ENCODE results near the gene SPATA7. TPM values are rescaled to one million over a fixed set of nuclear protein-coding genes. Genes with fewer than 3 reads are reported as not detected.

SPATA7 gene
- polyA plus RNA-seq, 1 of the 3 experiments (the other 2 are of a cell fraction) = 3.5 TPM

DNA sequence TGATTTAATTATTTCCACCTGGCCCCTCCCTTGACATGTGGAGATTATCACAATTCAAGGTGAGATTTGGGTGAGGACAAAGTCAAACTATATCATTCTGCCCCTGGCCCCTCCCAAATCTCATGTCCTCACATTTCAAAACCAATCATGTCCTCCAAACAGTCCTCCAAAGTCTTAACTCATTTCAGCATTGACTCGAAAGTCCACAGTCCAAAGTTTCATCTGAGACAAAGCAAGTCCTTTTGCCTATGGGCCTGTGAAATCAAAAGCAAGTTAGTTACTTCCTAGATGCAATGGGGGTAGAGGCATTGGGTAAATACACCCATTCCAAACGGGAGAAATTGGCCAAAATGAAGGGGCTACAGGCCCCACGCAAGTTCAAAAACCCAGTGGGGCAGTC lies 31.1 kb upstream of the SPATA7 start:
- Histone ChIP-seq H3K79me2 (ENCODE audit: insufficient read depth) (no peaks in the 10 kb centered on the region), H3K36me3 (replicated peaks in 1 of 2; ENCODE audit: control insufficient read depth in 1 of 2, insufficient read depth in 2 of 2, low read length in 1 of 2) (no peaks in the 10 kb centered on the region), H4K20me1 (ENCODE audit: insufficient read depth) (no peaks in the 10 kb centered on the region), H2AFZ (ENCODE audit: low read depth) (no peak overlapping the region), H3F3A (replicated peaks; ENCODE audit: insufficient read depth) (no peaks in the 10 kb centered on the region), H3K9me3 (no peaks in the 10 kb centered on the region), H3K4me3 (ENCODE audit: low read depth in 2 of 2, low read length in 1 of 2) (no peak overlapping the region), H3K9me2 (no peaks in the 10 kb centered on the region), H3K9ac (no peak overlapping the region), H3K4me2 (no peak overlapping the region), H3K27ac (ENCODE audit: low read depth in 2 of 2, low read length in 1 of 2) (no peak overlapping the region), H3K4me1 (ENCODE audit: control insufficient read depth in 1 of 2, insufficient read depth in 2 of 2, low read depth in 1 of 2, low read length in 1 of 2) (no peaks in the 10 kb centered on the region), H3K27me3 (ENCODE audit: insufficient read depth) (no peaks in the 10 kb centered on the region)
- ChIA-PET CTCF (interaction anchor here (1.0 to 1.3 kb wide), 2 partner anchors 9 to 26 kb away, joined by 3 read pairs; no protein-coding TSS in a partner anchor), POLR2A (no interaction called here)
- TF ChIP-seq JUND (IDR thresholded peaks at IDR 0.05) = no peak
- TF ChIP-seq YY1 (IDR thresholded peaks at IDR 0.05; ENCODE audit: low read depth) = no peak
- TF ChIP-seq RAD21 (IDR thresholded peaks at IDR 0.05; ENCODE audit: low read length) = no peak
- TF ChIP-seq NRF1 (IDR thresholded peaks at IDR 0.05; ENCODE audit: low read depth, low read length) = no peak
- TF ChIP-seq RFX5 (IDR thresholded peaks at IDR 0.05; ENCODE audit: low read length) = no peak
- TF ChIP-seq, protein P1, sequence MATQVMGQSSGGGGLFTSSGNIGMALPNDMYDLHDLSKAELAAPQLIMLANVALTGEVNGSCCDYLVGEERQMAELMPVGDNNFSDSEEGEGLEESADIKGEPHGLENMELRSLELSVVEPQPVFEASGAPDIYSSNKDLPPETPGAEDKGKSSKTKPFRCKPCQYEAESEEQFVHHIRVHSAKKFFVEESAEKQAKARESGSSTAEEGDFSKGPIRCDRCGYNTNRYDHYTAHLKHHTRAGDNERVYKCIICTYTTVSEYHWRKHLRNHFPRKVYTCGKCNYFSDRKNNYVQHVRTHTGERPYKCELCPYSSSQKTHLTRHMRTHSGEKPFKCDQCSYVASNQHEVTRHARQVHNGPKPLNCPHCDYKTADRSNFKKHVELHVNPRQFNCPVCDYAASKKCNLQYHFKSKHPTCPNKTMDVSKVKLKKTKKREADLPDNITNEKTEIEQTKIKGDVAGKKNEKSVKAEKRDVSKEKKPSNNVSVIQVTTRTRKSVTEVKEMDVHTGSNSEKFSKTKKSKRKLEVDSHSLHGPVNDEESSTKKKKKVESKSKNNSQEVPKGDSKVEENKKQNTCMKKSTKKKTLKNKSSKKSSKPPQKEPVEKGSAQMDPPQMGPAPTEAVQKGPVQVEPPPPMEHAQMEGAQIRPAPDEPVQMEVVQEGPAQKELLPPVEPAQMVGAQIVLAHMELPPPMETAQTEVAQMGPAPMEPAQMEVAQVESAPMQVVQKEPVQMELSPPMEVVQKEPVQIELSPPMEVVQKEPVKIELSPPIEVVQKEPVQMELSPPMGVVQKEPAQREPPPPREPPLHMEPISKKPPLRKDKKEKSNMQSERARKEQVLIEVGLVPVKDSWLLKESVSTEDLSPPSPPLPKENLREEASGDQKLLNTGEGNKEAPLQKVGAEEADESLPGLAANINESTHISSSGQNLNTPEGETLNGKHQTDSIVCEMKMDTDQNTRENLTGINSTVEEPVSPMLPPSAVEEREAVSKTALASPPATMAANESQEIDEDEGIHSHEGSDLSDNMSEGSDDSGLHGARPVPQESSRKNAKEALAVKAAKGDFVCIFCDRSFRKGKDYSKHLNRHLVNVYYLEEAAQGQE (IDR thresholded peaks at IDR 0.05; ENCODE audit: low read depth, low read length) = no peak
- TF ChIP-seq MEF2A (IDR thresholded peaks at IDR 0.05; ENCODE audit: borderline replicate concordance, low read depth) = no peak
- TF ChIP-seq SIN3A (IDR thresholded peaks at IDR 0.05; ENCODE audit: borderline replicate concordance, low read depth, low read length) = no peak
- TF ChIP-seq, protein P2, sequence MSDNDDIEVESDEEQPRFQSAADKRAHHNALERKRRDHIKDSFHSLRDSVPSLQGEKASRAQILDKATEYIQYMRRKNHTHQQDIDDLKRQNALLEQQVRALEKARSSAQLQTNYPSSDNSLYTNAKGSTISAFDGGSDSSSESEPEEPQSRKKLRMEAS (IDR thresholded peaks at IDR 0.05; ENCODE audit: low read depth) = no peak
- no peak for TF ChIP-seq POLR2AphosphoS5 (IDR thresholded peaks at IDR 0.05; ENCODE audit: low read depth, low read length)
- TF ChIP-seq SMC3 (IDR thresholded peaks at IDR 0.05; ENCODE audit: low read depth, low read length) = no peak
- no peak for TF ChIP-seq RCOR1 (IDR thresholded peaks at IDR 0.05; ENCODE audit: low read length)
- no peak for TF ChIP-seq ELF1 (IDR thresholded peaks at IDR 0.05)
- no peak for TF ChIP-seq FOSL2 (IDR thresholded peaks at IDR 0.05; ENCODE audit: borderline replicate concordance, low read depth)
- no peak for TF ChIP-seq CHD2 (IDR thresholded peaks at IDR 0.05; ENCODE audit: low read length, partially characterized antibody)
- DNase-seq = no peak
- WGBS (ENCODE audit: low lambda C conversion rate) = 19% methylated on average over 3 of the region's 3 CpGs

DNA sequence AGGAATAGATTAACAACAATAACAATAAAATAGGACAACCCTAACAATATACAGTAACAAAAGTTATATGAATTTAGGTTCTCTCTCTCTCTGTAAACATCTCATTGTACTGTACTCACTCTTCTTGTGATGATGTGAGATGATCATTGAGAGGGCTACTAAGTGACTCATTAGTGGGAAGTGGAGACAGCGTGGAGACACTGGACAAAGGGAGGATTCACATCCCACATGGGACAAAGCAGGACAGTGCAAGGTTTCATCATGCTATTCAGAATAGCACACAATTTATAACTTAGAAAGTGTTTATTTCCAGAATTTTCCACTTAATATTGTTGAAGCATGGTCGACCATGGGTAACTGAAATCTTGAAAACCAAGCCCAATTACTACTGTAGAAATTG lies 26.0 kb upstream of the SPATA7 start:
- POLR2A ChIA-PET = no interaction called here
- no peaks in the 10 kb centered on the region for H3K79me2 ChIP-seq (ENCODE audit: insufficient read depth)
- no peaks in the 10 kb centered on the region for H3F3A ChIP-seq (replicated peaks; ENCODE audit: insufficient read depth)
- no peaks in the 10 kb centered on the region for H3K4me1 ChIP-seq (ENCODE audit: control insufficient read depth in 1 of 2, insufficient read depth in 2 of 2, low read depth in 1 of 2, low read length in 1 of 2)
- H4K20me1 ChIP-seq (ENCODE audit: insufficient read depth) = no peaks in the 10 kb centered on the region
- TF ChIP-seq YY1 (IDR thresholded peaks at IDR 0.05; ENCODE audit: low read depth) (no peak), RFX5 (IDR thresholded peaks at IDR 0.05; ENCODE audit: low read length) (no peak), SIN3A (IDR thresholded peaks at IDR 0.05; ENCODE audit: borderline replicate concordance, low read depth, low read length) (no peak), MEF2A (IDR thresholded peaks at IDR 0.05; ENCODE audit: borderline replicate concordance, low read depth) (no peak), EZH2phosphoT487 (IDR thresholded peaks at IDR 0.05; ENCODE audit: borderline replicate concordance, low read depth) (no peak), MXI1 (IDR thresholded peaks at IDR 0.05; ENCODE audit: low read depth, low read length) (no peak), JUND (IDR thresholded peaks at IDR 0.05) (no peak)
- TF ChIP-seq, protein P1 (IDR thresholded peaks at IDR 0.05; ENCODE audit: low read depth, low read length) = no peak
- TF ChIP-seq, protein P3, sequence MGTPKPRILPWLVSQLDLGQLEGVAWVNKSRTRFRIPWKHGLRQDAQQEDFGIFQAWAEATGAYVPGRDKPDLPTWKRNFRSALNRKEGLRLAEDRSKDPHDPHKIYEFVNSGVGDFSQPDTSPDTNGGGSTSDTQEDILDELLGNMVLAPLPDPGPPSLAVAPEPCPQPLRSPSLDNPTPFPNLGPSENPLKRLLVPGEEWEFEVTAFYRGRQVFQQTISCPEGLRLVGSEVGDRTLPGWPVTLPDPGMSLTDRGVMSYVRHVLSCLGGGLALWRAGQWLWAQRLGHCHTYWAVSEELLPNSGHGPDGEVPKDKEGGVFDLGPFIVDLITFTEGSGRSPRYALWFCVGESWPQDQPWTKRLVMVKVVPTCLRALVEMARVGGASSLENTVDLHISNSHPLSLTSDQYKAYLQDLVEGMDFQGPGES (IDR thresholded peaks at IDR 0.05; ENCODE audit: low read depth, low read length) = no peak
- TF ChIP-seq, protein P2 (IDR thresholded peaks at IDR 0.05; ENCODE audit: low read depth) = no peak
- no peak overlapping the region for H3K4me3 ChIP-seq (ENCODE audit: low read depth in 2 of 2, low read length in 1 of 2)
- DNase-seq = no peak
- no peaks in the 10 kb centered on the region for H3K27me3 ChIP-seq (ENCODE audit: insufficient read depth)
- 6% methylated on average over 2 of the region's 2 CpGs for WGBS (ENCODE audit: low lambda C conversion rate)
- no peak overlapping the region for H3K27ac ChIP-seq (ENCODE audit: low read depth in 2 of 2, low read length in 1 of 2)
- H2AFZ ChIP-seq (ENCODE audit: low read depth) = no peak overlapping the region
- H3K4me2 ChIP-seq = no peak overlapping the region
- H3K9me2 ChIP-seq = no peaks in the 10 kb centered on the region
- no peaks in the 10 kb centered on the region for H3K9me3 ChIP-seq
- no peak overlapping the region for H3K9ac ChIP-seq
- no peaks in the 10 kb centered on the region for H3K36me3 ChIP-seq (replicated peaks in 1 of 2; ENCODE audit: control insufficient read depth in 1 of 2, insufficient read depth in 2 of 2, low read length in 1 of 2)
- CTCF ChIA-PET = interaction anchor here (1.5 to 3.4 kb wide), 3 partner anchors 170 to 345 kb away, joined by 3 to 15 read pairs (median 7); no protein-coding TSS in a partner anchor

Measured in SK-N-SH (cell line).